Neuronal stem cell (in vitro differentiated cells): ENCODE results near the gene ZBTB7C.

Source experiments
- DNase-seq: peaks from one replicate; pipeline ENCODE4 v3.0.0-alpha.2; 2013; ENCODE audit warnings: low spot score
- H2AFZ ChIP-seq: one replicate; pipeline ENCODE4 v1.6.1; 2013; ENCODE audit warnings: mild to moderate bottlenecking, low read length, inconsistent platforms
- H2AK5ac ChIP-seq: 2 replicates; pipeline ENCODE4 v1.6.1; 2013; ENCODE audit warnings: low read depth, mild to moderate bottlenecking, inconsistent platforms, low read length, moderate library complexity, mixed read lengths
- H2BK120ac ChIP-seq: 2 replicates; pipeline ENCODE4 v1.6.1; 2013; ENCODE audit warnings: low read depth, mild to moderate bottlenecking, inconsistent platforms, low read length, moderate library complexity, mixed read lengths
- H2BK12ac ChIP-seq: one replicate; pipeline ENCODE4 v1.6.1; 2013; ENCODE audit warnings: low read length, inconsistent platforms
- H2BK15ac ChIP-seq: 2 replicates; pipeline ENCODE4 v1.6.1; 2013; ENCODE audit warnings: mild to moderate bottlenecking, low read length, inconsistent platforms, mixed read lengths
- H2BK5ac ChIP-seq: one replicate; pipeline ENCODE4 v1.6.1; 2013; ENCODE audit warnings: inconsistent platforms, mild to moderate bottlenecking, low read length, moderate library complexity
- H3K14ac ChIP-seq: one replicate; pipeline ENCODE4 v1.6.1; 2013; ENCODE audit warnings: low read length, inconsistent platforms
- H3K18ac ChIP-seq: 2 replicates; pipeline ENCODE4 v1.6.1; 2013; ENCODE audit warnings: low read length, inconsistent platforms
- H3K23ac ChIP-seq: 2 replicates; pipeline ENCODE4 v1.6.1; 2013; ENCODE audit warnings: low read depth, mild to moderate bottlenecking, mixed read lengths, low read length, inconsistent platforms; ENCODE audit not compliant: poor library complexity
- H3K27ac ChIP-seq: replicated peaks from 3 replicates; pipeline ENCODE4 v1.5.1; 2013; ENCODE audit warnings: low read length, inconsistent platforms
- H3K27me3 ChIP-seq, 3 experiments: 2 replicates each; pipeline ENCODE4 v1.6.1; 2013; ENCODE audit warnings: low read length in 3 of 3, mild to moderate bottlenecking in 2 of 3, inconsistent platforms in 1 of 3, low read depth in 1 of 3, mixed read lengths in 1 of 3, moderate library complexity in 1 of 3; ENCODE audit not compliant: control insufficient read depth in 3 of 3, insufficient read depth in 3 of 3
- H3K36me3 ChIP-seq, 2 donors: replicated peaks in 1 of 2; 2 replicates each; pipeline ENCODE4 v1.6.1; 2013; ENCODE audit warnings: low read length in 2 of 2; ENCODE audit not compliant: control insufficient read depth in 2 of 2, insufficient read depth in 2 of 2
- H3K4ac ChIP-seq: 2 replicates; pipeline ENCODE4 v1.6.1; 2013; ENCODE audit warnings: inconsistent platforms, mild to moderate bottlenecking, low read length, moderate library complexity
- H3K4me1 ChIP-seq, 2 donors: 1 replicate in 1 of 2; 2 replicates in 1 of 2; pipeline ENCODE4 v1.6.1; 2013; ENCODE audit warnings: low read length in 2 of 2, low read depth in 1 of 2; ENCODE audit not compliant: control insufficient read depth in 2 of 2, insufficient read depth in 1 of 2
- H3K4me2 ChIP-seq: one replicate; pipeline ENCODE4 v1.6.1; 2013; ENCODE audit warnings: mild to moderate bottlenecking, low read length, inconsistent platforms; ENCODE audit not compliant: insufficient read depth, poor library complexity, severe bottlenecking
- H3K4me3 ChIP-seq, 2 donors: 2 replicates each; pipeline ENCODE4 v1.5.1; 2013; ENCODE audit warnings: low read length in 2 of 2, mild to moderate bottlenecking in 2 of 2, inconsistent platforms in 1 of 2, moderate library complexity in 1 of 2
- H3K79me1 ChIP-seq: one replicate; pipeline ENCODE4 v1.6.1; 2013; ENCODE audit warnings: low read depth, mild to moderate bottlenecking, inconsistent platforms, low read length, moderate library complexity
- H3K9ac ChIP-seq: one replicate; pipeline ENCODE4 v1.6.1; 2013; ENCODE audit warnings: mild to moderate bottlenecking, low read depth, low read length, inconsistent platforms; ENCODE audit not compliant: poor library complexity
- H3K9me3 ChIP-seq, 2 donors: replicated peaks in 1 of 2; 2 replicates each; pipeline versions ENCODE3 to v1.6.1; 2013; ENCODE audit warnings: low read length in 2 of 2, mild to moderate bottlenecking in 2 of 2, inconsistent platforms in 1 of 2, low read depth in 1 of 2, mixed read lengths in 1 of 2, moderate library complexity in 1 of 2; ENCODE audit not compliant: control insufficient read depth in 2 of 2, insufficient read depth in 1 of 2
- H4K8ac ChIP-seq: one replicate; pipeline ENCODE4 v1.6.1; 2013; ENCODE audit warnings: low read depth, mild to moderate bottlenecking, inconsistent platforms, low read length, moderate library complexity
- H4K91ac ChIP-seq: one replicate; pipeline ENCODE4 v1.6.1; 2013; ENCODE audit warnings: low read length, low read depth, mild to moderate bottlenecking, inconsistent platforms; ENCODE audit not compliant: poor library complexity
- WGBS, 2 donors: extraction: QIAGEN DNeasy Blood & Tissue Kit; methylation state at CpG; one replicate each; pipeline ENCODE4 v1.1.7; 2013; ENCODE audit warnings: missing lambda C conversion rate in 2 of 2, mixed read lengths in 1 of 2; ENCODE audit not compliant: insufficient read length in 2 of 2, insufficient replicate concordance in 1 of 2; ENCODE audit errors: extremely low coverage in 2 of 2; 5-methylcytosine and 5-hydroxymethylcytosine counted together

Gene ZBTB7C

DNA sequence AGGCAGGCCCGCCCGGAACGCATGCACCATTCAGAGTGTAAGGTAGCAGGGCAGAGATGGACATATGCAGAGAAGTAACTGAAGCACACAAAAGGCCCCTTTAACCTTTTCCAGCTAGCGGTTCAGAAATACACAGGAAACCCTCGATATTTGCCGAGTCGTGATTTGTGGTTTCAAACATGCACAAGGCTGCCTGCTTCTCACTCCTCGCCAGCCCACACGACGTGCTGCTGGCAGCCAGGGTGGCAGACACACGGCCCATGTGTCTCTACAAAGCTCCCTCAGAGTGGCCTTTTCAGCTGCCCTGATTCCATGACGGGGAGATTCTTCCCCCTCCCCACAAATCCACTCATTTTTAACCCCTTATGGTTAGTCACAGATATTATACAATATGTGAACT, 23.6 kb downstream of the ZBTB7C start:
- Histone ChIP-seq H2BK120ac (no peak overlapping the region), H3K18ac (no peak overlapping the region), H4K91ac (no peak overlapping the region), H3K14ac (no peak overlapping the region), H2BK12ac (no peak overlapping the region), H3K36me3 (no peaks in the 10 kb centered on the region), H3K27ac (no peak overlapping the region), H2AFZ (no peak overlapping the region), H3K4me1 (peaks cover 0 to 2% of the 10 kb centered on the region in 2 donors), H3K4me3 (no peak overlapping the region), H3K23ac (no peak overlapping the region), H3K27me3 (no peaks in the 10 kb centered on the region), H3K4ac (no peak overlapping the region), H3K9ac (no peak overlapping the region), H4K8ac (no peak overlapping the region), H2BK15ac (no peak overlapping the region), H3K4me2 (no peak overlapping the region), H3K9me3 (no peaks in the 10 kb centered on the region), H2BK5ac (no peak overlapping the region), H2AK5ac (no peak overlapping the region), H3K79me1 (no peaks in the 10 kb centered on the region)
- DNase-seq = no peak
- no CpG with 5 or more reads among the region's 12 CpGs for WGBS, 2 donors

DNA sequence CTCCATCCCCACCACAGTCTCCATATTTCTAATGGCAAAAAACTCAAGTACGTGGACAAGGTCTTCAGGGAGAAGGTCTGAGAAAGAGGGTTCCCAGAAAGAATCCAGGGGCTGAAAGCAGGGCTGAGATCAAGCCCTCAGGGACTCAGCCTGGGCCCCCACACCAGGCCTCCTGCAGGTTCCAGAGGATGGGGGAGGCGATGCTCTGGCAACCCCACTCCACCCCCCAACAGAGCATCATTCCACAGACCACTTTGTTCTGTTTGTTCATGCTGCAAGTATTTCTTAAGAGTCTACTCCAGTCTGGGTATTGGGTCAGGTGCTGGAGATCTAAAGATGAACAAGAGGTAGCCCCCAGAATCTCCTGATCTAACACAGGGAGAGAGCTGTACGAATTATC, 32.2 kb downstream of the ZBTB7C start:
- no peak overlapping the region for H3K18ac ChIP-seq
- no CpG with 5 or more reads among the region's 3 CpGs for WGBS, 2 donors
- H3K4me1 ChIP-seq = peaks cover 0 to 10% of the 10 kb centered on the region in 2 donors
- H2AFZ ChIP-seq = no peak overlapping the region
- H3K36me3 ChIP-seq = no peaks in the 10 kb centered on the region
- H4K8ac ChIP-seq = no peak overlapping the region
- H2BK5ac ChIP-seq = no peak overlapping the region
- no peak overlapping the region for H3K4me2 ChIP-seq
- no peak overlapping the region for H3K4me3 ChIP-seq
- H4K91ac ChIP-seq = no peak overlapping the region
- H2BK120ac ChIP-seq = no peak overlapping the region
- no peak overlapping the region for H3K27ac ChIP-seq
- H3K14ac ChIP-seq = no peak overlapping the region
- H3K23ac ChIP-seq = no peak overlapping the region
- peaks cover 0 to 9% (median 0%) of the 10 kb centered on the region in 3 experiments for H3K27me3 ChIP-seq
- no peak overlapping the region for H3K9ac ChIP-seq
- no peak for DNase-seq
- no peak overlapping the region for H3K4ac ChIP-seq
- no peak overlapping the region for H2BK12ac ChIP-seq
- no peak overlapping the region for H2BK15ac ChIP-seq
- no peaks in the 10 kb centered on the region for H3K9me3 ChIP-seq
- H3K79me1 ChIP-seq = no peaks in the 10 kb centered on the region
- no peak overlapping the region for H2AK5ac ChIP-seq

DNA sequence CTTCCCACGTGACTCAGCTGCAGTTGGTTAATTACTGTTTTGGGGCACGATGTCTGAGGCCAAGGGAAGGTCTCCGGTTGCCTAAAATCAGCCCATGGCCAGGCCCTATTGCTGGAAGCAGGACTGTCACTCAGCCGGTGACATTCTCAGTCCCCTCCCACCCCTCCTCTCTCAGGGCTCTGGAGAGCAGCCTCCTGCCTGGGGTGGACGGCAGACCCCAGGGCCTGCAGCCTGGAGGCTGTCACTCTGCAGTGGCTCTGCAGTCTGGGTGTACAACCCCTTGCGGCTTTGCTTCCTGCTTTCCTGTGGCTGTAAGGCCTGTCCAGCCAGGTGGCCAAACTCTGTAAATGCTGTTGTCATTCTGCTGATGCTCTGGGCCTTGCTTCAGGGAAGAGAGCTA, 32.8 kb downstream of the ZBTB7C start:
- no peak overlapping the region for H2BK15ac ChIP-seq
- no CpG with 5 or more reads among the region's 6 CpGs for WGBS, 2 donors
- DNase-seq = peak; percentile 31

DNA sequence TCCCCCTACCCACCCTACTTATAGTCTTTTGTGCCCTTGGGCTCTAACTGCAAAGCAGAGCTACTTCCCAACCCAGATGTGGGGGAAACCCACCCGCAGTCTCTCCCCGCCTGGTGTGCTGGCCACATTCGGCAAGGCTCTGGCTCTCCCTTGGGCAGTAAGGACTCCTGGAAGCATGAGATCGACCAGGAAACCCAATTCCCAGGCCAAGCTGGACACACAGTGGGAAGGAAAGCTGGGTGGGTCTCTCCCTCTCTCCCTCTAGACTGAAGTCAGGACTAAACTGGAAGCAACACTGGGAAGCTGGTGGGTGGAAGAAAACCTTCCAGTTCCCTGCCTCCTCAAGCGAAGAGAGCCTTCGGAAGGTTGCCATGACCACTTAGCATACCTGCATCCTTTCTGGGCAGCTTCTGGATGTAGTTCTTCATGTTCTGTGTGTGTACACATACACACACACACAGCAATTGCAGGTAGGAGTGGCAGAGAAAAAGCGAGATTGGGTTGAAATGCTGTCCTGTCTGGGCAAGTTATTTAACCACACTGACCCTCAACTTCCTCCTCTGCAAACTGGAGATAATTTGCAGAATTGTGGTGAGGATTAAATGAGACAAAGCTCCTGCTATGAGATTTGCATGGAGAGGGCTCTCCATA, 33.9 kb downstream of the ZBTB7C start:
- WGBS, 2 donors = no CpG with 5 or more reads among the region's 7 CpGs
- no peak overlapping the region for H3K4ac ChIP-seq
- no peak overlapping the region for H4K91ac ChIP-seq
- no peak overlapping the region for H2AFZ ChIP-seq
- H3K4me1 ChIP-seq = peaks cover 0 to 10% of the 10 kb centered on the region in 2 donors
- no peaks in the 10 kb centered on the region for H3K9me3 ChIP-seq
- H2AK5ac ChIP-seq = no peak overlapping the region
- H2BK12ac ChIP-seq = no peak overlapping the region
- peak overlapping the region; percentile 46 for H3K18ac ChIP-seq
- H3K4me2 ChIP-seq = no peak overlapping the region
- no peak overlapping the region for H3K27ac ChIP-seq
- H3K27me3 ChIP-seq = peaks cover 0 to 9% (median 0%) of the 10 kb centered on the region in 3 experiments
- H3K36me3 ChIP-seq = no peaks in the 10 kb centered on the region
- H3K14ac ChIP-seq = no peak overlapping the region
- no peak overlapping the region for H3K23ac ChIP-seq
- DNase-seq = no peak
- H3K79me1 ChIP-seq = no peaks in the 10 kb centered on the region
- no peak overlapping the region for H4K8ac ChIP-seq
- no peak overlapping the region for H2BK120ac ChIP-seq
- H2BK15ac ChIP-seq = no peak overlapping the region
- H2BK5ac ChIP-seq = no peak overlapping the region
- no peak overlapping the region for H3K9ac ChIP-seq
- no peak overlapping the region for H3K4me3 ChIP-seq

More for the DNA sequence above, 32.8 kb downstream of the ZBTB7C start:
- no peak overlapping the region for H3K4ac ChIP-seq
- no peak overlapping the region for H2BK120ac ChIP-seq
- no peak overlapping the region for H3K14ac ChIP-seq
- no peaks in the 10 kb centered on the region for H3K9me3 ChIP-seq
- H3K27me3 ChIP-seq = peaks cover 0 to 9% (median 0%) of the 10 kb centered on the region in 3 experiments
- H3K79me1 ChIP-seq = no peaks in the 10 kb centered on the region
- no peak overlapping the region for H2BK5ac ChIP-seq
- H3K4me3 ChIP-seq = no peak overlapping the region
- peak overlapping the region; percentile 40 for H2AFZ ChIP-seq
- peak overlapping the region; percentile 58 for H3K18ac ChIP-seq
- H3K9ac ChIP-seq = peak overlapping the region; percentile 47
- no peak overlapping the region for H3K4me2 ChIP-seq
- H4K8ac ChIP-seq = no peak overlapping the region
- peaks cover 0 to 10% of the 10 kb centered on the region in 2 donors for H3K4me1 ChIP-seq
- no peak overlapping the region for H3K23ac ChIP-seq
- H3K36me3 ChIP-seq = no peaks in the 10 kb centered on the region
- no peak overlapping the region for H4K91ac ChIP-seq
- H2BK12ac ChIP-seq = no peak overlapping the region
- no peak overlapping the region for H2AK5ac ChIP-seq
- no peak overlapping the region for H3K27ac ChIP-seq
